ENCODE data around the gene HSH2D. TPM values are rescaled to one million over a fixed set of nuclear protein-coding genes. Genes with fewer than 3 reads are reported as not detected.

The HSH2D gene
- total and polyA plus RNA-seq, 2 of the 13 experiments (the other 11 are each of a cell fraction or from before 2014, with no cell fraction given): 0.69 to 3.2 TPM

- TF ChIP-seq ZHX2 (IDR thresholded peaks at IDR 0.05; ENCODE audit: low read depth) (no peak), ZHX2 (CRISPR knock-in tag; IDR thresholded peaks at IDR 0.05; ENCODE audit: borderline replicate concordance) (no peak), ZNF512 (CRISPR knock-in tag; IDR thresholded peaks at IDR 0.05) (no peak), ZNF879 (CRISPR knock-in tag; IDR thresholded peaks at IDR 0.05) (no peak), KDM5B (CRISPR knock-in tag; IDR thresholded peaks at IDR 0.05; ENCODE audit: borderline replicate concordance) (no peak), HNF1A (IDR thresholded peaks at IDR 0.05; ENCODE audit: low read depth) (no peak), HNF1A (CRISPR knock-in tag; IDR thresholded peaks at IDR 0.05; ENCODE audit: borderline replicate concordance) (no peak), ZKSCAN1 (IDR thresholded peaks at IDR 0.05; ENCODE audit: low read length) (no peak)
These were observed 46.7 kb downstream of the HSH2D start (continued) for GRCh38 chr19:16190198-16190597.
